CD8-positive, alpha-beta memory T cell (primary cell): ENCODE results near the gene RDH8. TPM values are rescaled to one million over a fixed set of nuclear protein-coding genes. Genes with fewer than 3 reads are reported as not detected.
A peak's percentile ranks its signal among the peaks of the same experiment; 100 is the strongest.

Experiments used
- CTCF ChIA-PET: fragments of 350-600 bp; sonication (Branson Sonifier 250); formaldehyde crosslinking; loops from one replicate; lab custom pipeline; 2021; ENCODE audit warnings: antibody characterized with exemption; lab: Charles Lee
- POLR2A ChIA-PET: fragments of 350-600 bp; sonication (Branson Sonifier 250); formaldehyde crosslinking; loops from one replicate; lab custom pipeline; 2021; ENCODE audit warnings: antibody characterized with exemption; lab: Charles Lee
- DNase-seq, 5 donors: peaks; one replicate each; pipeline versions ENCODE4 v3.0.0 to v3.0.0-alpha.2; 2020 to 2022; ENCODE audit warnings: mixed read lengths in 1 of 5
- H3K27ac ChIP-seq: one replicate; pipeline ENCODE4 v1.7.0; 2013; ENCODE audit warnings: low read depth, mild to moderate bottlenecking, low read length, moderate library complexity
- H3K27me3 ChIP-seq: 2 replicates; pipeline ENCODE4 v1.7.0; 2013; ENCODE audit warnings: low read length, mild to moderate bottlenecking; ENCODE audit not compliant: insufficient read depth, poor library complexity, severe bottlenecking
- H3K36me3 ChIP-seq: 2 replicates; pipeline ENCODE4 v1.7.0; 2013; ENCODE audit warnings: mild to moderate bottlenecking, low read length, moderate library complexity; ENCODE audit not compliant: insufficient read depth
- H3K4me1 ChIP-seq: 2 replicates; pipeline ENCODE4 v1.7.0; 2013; ENCODE audit warnings: mild to moderate bottlenecking, low read length, moderate library complexity; ENCODE audit not compliant: insufficient read depth
- H3K4me3 ChIP-seq: 2 replicates; pipeline ENCODE4 v1.7.0; 2013; ENCODE audit warnings: mild to moderate bottlenecking, low read length
- H3K9me3 ChIP-seq: 2 replicates; pipeline ENCODE4 v1.7.0; 2013; ENCODE audit warnings: mild to moderate bottlenecking, low read length
- H3K27ac Mint-ChIP-seq, 8 donors: one replicate each; pipeline ENCODE4 v1.8.0; 2020 to 2021; ENCODE audit warnings: mixed read lengths in 8 of 8, mild to moderate bottlenecking in 6 of 8, inconsistent platforms in 3 of 8, moderate library complexity in 3 of 8
- H3K27me3 Mint-ChIP-seq, 2 donors: one replicate each; pipeline ENCODE4 v1.8.0; 2020 to 2021; ENCODE audit warnings: mixed read lengths in 2 of 2, mild to moderate bottlenecking in 1 of 2, moderate library complexity in 1 of 2
- H3K36me3 Mint-ChIP-seq, 3 donors: one replicate each; pipeline ENCODE4 v1.8.0; 2020 to 2021; ENCODE audit warnings: mixed read lengths in 3 of 3, inconsistent platforms in 1 of 3, mild to moderate bottlenecking in 1 of 3
- H3K4me1 Mint-ChIP-seq, 3 donors: one replicate each; pipeline ENCODE4 v1.8.0; 2020 to 2021; ENCODE audit warnings: mixed read lengths in 3 of 3, inconsistent platforms in 1 of 3, mild to moderate bottlenecking in 1 of 3
- H3K4me3 Mint-ChIP-seq, 7 donors: one replicate each; pipeline ENCODE4 v1.8.0; 2020 to 2021; ENCODE audit warnings: mixed read lengths in 7 of 7, mild to moderate bottlenecking in 6 of 7, moderate library complexity in 4 of 7, inconsistent platforms in 2 of 7
- H3K9me3 Mint-ChIP-seq, 5 donors: one replicate each; pipeline ENCODE4 v1.8.0; 2020 to 2022; ENCODE audit warnings: mixed read lengths in 5 of 5, mild to moderate bottlenecking in 3 of 5, moderate library complexity in 2 of 5, inconsistent platforms in 1 of 5
- polyA plus RNA-seq: library from polyadenylated mRNA; unstranded; fragments of 300-500 nt; fragmentation: Illumina TruSeq; gene quantifications from one replicate; pipeline ENCODE4 v1.2.3, GENCODE V29; 2021
- total RNA-seq, 2 experiments: library from RNA; stranded (reverse); gene quantifications; one replicate each; pipeline ENCODE4 v1.2.3, GENCODE V29; 2021

Gene RDH8
- total and polyA plus RNA-seq, 3 experiments from 2014 or later, result not detected

GRCh38 chr19:10006335-10006708, 7.0 kb upstream of the RDH8 start:
- Mint-ChIP-seq H3K4me1 (peaks cover 30 to 62% (median 30%) of the 10 kb centered on the region in 3 donors), H3K36me3 (peaks cover 0 to 8% (median 0%) of the 10 kb centered on the region in 3 donors), H3K27me3 (peaks cover 39 to 75% of the 10 kb centered on the region in 2 donors), H3K4me3 (peak overlapping the region in 6 of 7 donors; percentile 56 to 90 (median 83)), H3K9me3 (peaks cover 0 to 4% (median 2%) of the 10 kb centered on the region in 5 donors), H3K27ac (peak overlapping the region in 7 of 8 donors; percentile 4 to 97 (median 61))
- Histone ChIP-seq H3K9me3 (no peaks in the 10 kb centered on the region), H3K27ac (no peak overlapping the region), H3K27me3 (peaks cover 18% of the 10 kb centered on the region), H3K4me3 (no peak overlapping the region), H3K4me1 (peaks cover 5% of the 10 kb centered on the region), H3K36me3 (no peaks in the 10 kb centered on the region)
- peak in 2 of 5 donors; percentile 14 to 37 for DNase-seq
- ChIA-PET POLR2A (no interaction called here), CTCF (no interaction called here)

- no peak overlapping the region for H3K27ac ChIP-seq
- CTCF ChIA-PET, result no interaction called here
- peaks cover 5% of the 10 kb centered on the region for H3K4me1 ChIP-seq
- peaks cover 30 to 63% (median 31%) of the 10 kb centered on the region in 3 donors for H3K4me1 Mint-ChIP-seq
- POLR2A ChIA-PET, result no interaction called here
- no peaks in the 10 kb centered on the region for H3K9me3 ChIP-seq
- peak overlapping the region in 7 of 8 donors; percentile 4 to 97 (median 82) for H3K27ac Mint-ChIP-seq
- peaks cover 0 to 8% (median 0%) of the 10 kb centered on the region in 3 donors for H3K36me3 Mint-ChIP-seq
- H3K4me3 ChIP-seq, result no peak overlapping the region
- H3K27me3 ChIP-seq, result peaks cover 19% of the 10 kb centered on the region
- H3K9me3 Mint-ChIP-seq, result peaks cover 0 to 4% (median 2%) of the 10 kb centered on the region in 5 donors
- H3K4me3 Mint-ChIP-seq, result peak overlapping the region in 5 of 7 donors; percentile 56 to 86 (median 82)
- no peaks in the 10 kb centered on the region for H3K36me3 ChIP-seq
- DNase-seq, result no peak
- peaks cover 40 to 72% of the 10 kb centered on the region in 2 donors for H3K27me3 Mint-ChIP-seq
Measured at GRCh38 chr19:10006752-10007323, 6.4 kb upstream of the RDH8 start.

- peaks cover 0 to 8% (median 0%) of the 10 kb centered on the region in 3 donors for H3K36me3 Mint-ChIP-seq
- ChIA-PET POLR2A (no interaction called here), CTCF (no interaction called here)
- H3K27me3 ChIP-seq, result peaks cover 19% of the 10 kb centered on the region
- DNase-seq, result no peak
- H3K27me3 Mint-ChIP-seq, result peaks cover 44 to 71% of the 10 kb centered on the region in 2 donors
- H3K27ac Mint-ChIP-seq, result peak overlapping the region in 6 of 8 donors; percentile 6 to 82 (median 59)
- peak overlapping the region in 4 of 7 donors; percentile 7 to 84 (median 40) for H3K4me3 Mint-ChIP-seq
- H3K9me3 ChIP-seq, result no peaks in the 10 kb centered on the region
- H3K9me3 Mint-ChIP-seq, result peaks cover 0 to 4% (median 2%) of the 10 kb centered on the region in 5 donors
- peaks cover 5% of the 10 kb centered on the region for H3K4me1 ChIP-seq
- H3K27ac ChIP-seq, result no peak overlapping the region
- H3K4me1 Mint-ChIP-seq, result peaks cover 31 to 59% (median 32%) of the 10 kb centered on the region in 3 donors
- H3K4me3 ChIP-seq, result no peak overlapping the region
- H3K36me3 ChIP-seq, result no peaks in the 10 kb centered on the region
Measured at GRCh38 chr19:10007371-10008183, 5.7 kb upstream of the RDH8 start.

GRCh38 chr19:10008184-10008765, 5.0 kb upstream of the RDH8 start:
- Mint-ChIP-seq H3K27me3 (peaks cover 39 to 69% of the 10 kb centered on the region in 2 donors), H3K27ac (peak overlapping the region in 7 of 8 donors; percentile 31 to 90 (median 83)), H3K4me1 (peaks cover 29 to 52% (median 31%) of the 10 kb centered on the region in 3 donors), H3K9me3 (peaks cover 0 to 4% (median 2%) of the 10 kb centered on the region in 5 donors), H3K36me3 (peaks cover 0 to 5% (median 0%) of the 10 kb centered on the region in 3 donors), H3K4me3 (peak overlapping the region; percentile 2 to 83 (median 67))
- no peaks in the 10 kb centered on the region for H3K9me3 ChIP-seq
- peaks cover 19% of the 10 kb centered on the region for H3K27me3 ChIP-seq
- H3K4me3 ChIP-seq, result no peak overlapping the region
- POLR2A ChIA-PET, result no interaction called here
- no peak overlapping the region for H3K27ac ChIP-seq
- peaks cover 5% of the 10 kb centered on the region for H3K4me1 ChIP-seq
- DNase-seq, result no peak
- no peaks in the 10 kb centered on the region for H3K36me3 ChIP-seq
- CTCF ChIA-PET, result interaction anchor here (1.0 kb wide), 1 partner anchor 77 kb away, joined by 3 read pairs; no protein-coding TSS in a partner anchor

GRCh38 chr19:10009714-10010224, 3.5 kb upstream of the RDH8 start:
- Mint-ChIP-seq H3K27me3 (peaks cover 36 to 68% of the 10 kb centered on the region in 2 donors), H3K9me3 (peaks cover 0 to 2% (median under 1%) of the 10 kb centered on the region in 5 donors), H3K4me1 (peaks cover 24 to 39% (median 28%) of the 10 kb centered on the region in 3 donors), H3K4me3 (peak overlapping the region; percentile 18 to 88 (median 79)), H3K27ac (peak overlapping the region in 6 of 8 donors; percentile 15 to 90 (median 82)), H3K36me3 (peaks cover 0 to 1% (median 0%) of the 10 kb centered on the region in 3 donors)
- Histone ChIP-seq H3K36me3 (no peaks in the 10 kb centered on the region), H3K4me3 (no peak overlapping the region), H3K27ac (no peak overlapping the region), H3K27me3 (peaks cover 19% of the 10 kb centered on the region), H3K9me3 (no peaks in the 10 kb centered on the region), H3K4me1 (peaks cover 5% of the 10 kb centered on the region)
- ChIA-PET CTCF (interaction anchor here (0.7 to 1.5 kb wide), 3 partner anchors 9 to 80 kb away, joined by 3 to 5 read pairs (median 3); no protein-coding TSS in a partner anchor), POLR2A (no interaction called here)
- DNase-seq, result peak in 2 of 5 donors; percentile 19 to 31

- no peak within 1 kb of the TSS for H3K4me3 ChIP-seq
- no peaks in the 10 kb centered on the region for H3K9me3 ChIP-seq
- peaks cover 5% of the 10 kb centered on the region for H3K4me1 ChIP-seq
- no peak for DNase-seq
- ChIA-PET POLR2A (no interaction called here), CTCF (interaction anchor here (1.5 kb wide), 1 partner anchor 10 kb away, joined by 5 read pairs; no protein-coding TSS in a partner anchor)
- H3K27me3 ChIP-seq, result peaks cover 19% of the 10 kb centered on the region
- no peaks in the 10 kb centered on the region for H3K36me3 ChIP-seq
- peaks cover 24 to 37% (median 28%) of the 10 kb centered on the region in 3 donors for H3K4me1 Mint-ChIP-seq
- H3K27ac Mint-ChIP-seq, result peak within 1 kb of the TSS in 7 of 8 donors; percentile 15 to 90 (median 77)
- H3K27me3 Mint-ChIP-seq, result peaks cover 36 to 66% of the 10 kb centered on the region in 2 donors
- peaks cover 0 to 2% (median 0%) of the 10 kb centered on the region in 5 donors for H3K9me3 Mint-ChIP-seq
- peak within 1 kb of the TSS; percentile 18 to 88 (median 79) for H3K4me3 Mint-ChIP-seq
- no peaks in the 10 kb centered on the region for H3K36me3 Mint-ChIP-seq
- H3K27ac ChIP-seq, result no peak within 1 kb of the TSS
Measured at GRCh38 chr19:10010247-10010691, 3.0 kb upstream of the RDH8 start, which contains the start of gene COL5A3. TSS of gene COL5A3 (minus strand) at chr19:10010504. CDS start at chr19:10010385, 119 bp downstream.

GRCh38 chr19:10010939-10011338, 2.3 kb upstream of the RDH8 start:
- no peaks in the 10 kb centered on the region for H3K36me3 Mint-ChIP-seq
- DNase-seq, result no peak
- Histone ChIP-seq H3K27ac (no peak overlapping the region), H3K4me1 (peaks cover 5% of the 10 kb centered on the region), H3K36me3 (no peaks in the 10 kb centered on the region), H3K4me3 (no peak overlapping the region), H3K27me3 (peaks cover 19% of the 10 kb centered on the region), H3K9me3 (no peaks in the 10 kb centered on the region)
- H3K27ac Mint-ChIP-seq, result peak overlapping the region in 3 of 8 donors; percentile 44 to 52 (median 47)
- H3K4me3 Mint-ChIP-seq, result peak overlapping the region in 2 of 7 donors; percentile 53 to 76
- peaks cover 24 to 37% (median 28%) of the 10 kb centered on the region in 3 donors for H3K4me1 Mint-ChIP-seq
- CTCF ChIA-PET, result interaction anchor here (1.5 kb wide), 1 partner anchor 11 kb away, joined by 5 read pairs; no protein-coding TSS in a partner anchor
- H3K9me3 Mint-ChIP-seq, result peaks cover 0 to 2% (median 0%) of the 10 kb centered on the region in 5 donors
- POLR2A ChIA-PET, result no interaction called here
- peaks cover 36 to 60% of the 10 kb centered on the region in 2 donors for H3K27me3 Mint-ChIP-seq
